ENCODE data around the gene ICAM2.

ICAM2 gene

DNA sequence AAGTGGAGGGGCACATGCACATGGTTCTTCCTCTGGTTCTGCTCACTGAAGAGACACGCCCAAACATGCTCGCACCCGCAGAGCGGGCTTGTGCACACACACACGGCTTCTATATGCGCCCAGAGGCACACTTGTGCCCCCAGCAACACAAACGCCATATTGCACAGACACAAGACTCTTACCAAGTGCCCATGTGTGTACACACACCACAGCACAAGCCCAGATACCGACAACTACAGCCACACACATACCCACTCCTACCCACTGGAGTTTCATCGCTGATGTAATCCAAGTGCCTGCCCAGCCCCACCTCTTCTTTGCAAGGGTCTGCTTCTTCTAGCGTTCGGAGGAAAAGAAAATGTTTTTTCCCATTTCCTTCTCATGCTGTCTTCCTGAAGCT, 28.8 kb downstream of the ICAM2 start:
- Histone ChIP-seq H3K79me1 (ENCODE audit: low read length) (no peaks in the 10 kb centered on the region), H3K4me2 (ENCODE audit: low read length) (no peak overlapping the region), H3K9me3 (ENCODE audit: insufficient read depth, low read depth, low read length) (peaks cover 3% of the 10 kb centered on the region), H3K14ac (ENCODE audit: low read length) (no peak overlapping the region), H3K18ac (ENCODE audit: low read length) (no peak overlapping the region), H3K79me2 (ENCODE audit: control insufficient read depth, insufficient read depth, low read length, poor library complexity) (no peaks in the 10 kb centered on the region), H3K23ac (ENCODE audit: low read length) (no peak overlapping the region), H2BK5ac (ENCODE audit: low read depth, low read length, poor library complexity) (no peak overlapping the region), H3K27ac (ENCODE audit: low read depth, low read length) (no peak overlapping the region), H3K4ac (ENCODE audit: low read depth, low read length) (no peak overlapping the region), H3K9ac (ENCODE audit: low read length) (no peak overlapping the region), H4K8ac (ENCODE audit: low read depth, low read length) (no peak overlapping the region), H3K4me1 (ENCODE audit: control insufficient read depth in 1 of 2, insufficient read depth in 2 of 2, low read length in 2 of 2) (no peaks in the 10 kb centered on the region), H4K91ac (ENCODE audit: low read depth, low read length) (no peak overlapping the region), H2AK5ac (ENCODE audit: low read length) (no peak overlapping the region), H3K4me3 (ENCODE audit: low read depth, low read length) (no peak overlapping the region), H4K12ac (ENCODE audit: low read depth, low read length) (no peak overlapping the region), H2BK120ac (ENCODE audit: insufficient read depth, low read length, poor library complexity) (no peak overlapping the region), H2BK12ac (ENCODE audit: low read length) (no peak overlapping the region), H3K27me3 (ENCODE audit: insufficient read depth, low read length) (no peaks in the 10 kb centered on the region), H3K36me3 (ENCODE audit: control insufficient read depth in 1 of 2, insufficient read depth in 2 of 2, low read length in 2 of 2) (no peaks in the 10 kb centered on the region), H2AFZ (ENCODE audit: insufficient read depth, low read length, poor library complexity) (no peak overlapping the region)
- WGBS (ENCODE audit: extremely low coverage, insufficient coverage, insufficient read length) = no CpG with 5 or more reads among the region's 11 CpGs
- no peak for DNase-seq

GRCh38 chr17:63989622-63990345, 30.6 kb downstream of the ICAM2 start:
- Histone ChIP-seq H3K4me2 (ENCODE audit: low read length) (no peak overlapping the region), H3K4me1 (ENCODE audit: control insufficient read depth in 1 of 2, insufficient read depth in 2 of 2, low read length in 2 of 2) (no peaks in the 10 kb centered on the region), H3K14ac (ENCODE audit: low read length) (no peak overlapping the region), H3K27me3 (ENCODE audit: insufficient read depth, low read length) (no peaks in the 10 kb centered on the region), H3K18ac (ENCODE audit: low read length) (no peak overlapping the region), H3K4me3 (ENCODE audit: low read depth, low read length) (peak overlapping the region; percentile 55), H4K91ac (ENCODE audit: low read depth, low read length) (no peak overlapping the region), H2BK5ac (ENCODE audit: low read depth, low read length, poor library complexity) (no peak overlapping the region), H3K36me3 (ENCODE audit: control insufficient read depth in 1 of 2, insufficient read depth in 2 of 2, low read length in 2 of 2) (no peaks in the 10 kb centered on the region), H3K79me1 (ENCODE audit: low read length) (no peaks in the 10 kb centered on the region), H3K23ac (ENCODE audit: low read length) (no peak overlapping the region), H2BK120ac (ENCODE audit: insufficient read depth, low read length, poor library complexity) (no peak overlapping the region), H3K4ac (ENCODE audit: low read depth, low read length) (no peak overlapping the region), H3K27ac (ENCODE audit: low read depth, low read length) (no peak overlapping the region), H4K8ac (ENCODE audit: low read depth, low read length) (no peak overlapping the region), H3K9me3 (ENCODE audit: insufficient read depth, low read depth, low read length) (peaks cover 3% of the 10 kb centered on the region), H2BK12ac (ENCODE audit: low read length) (no peak overlapping the region), H3K79me2 (ENCODE audit: control insufficient read depth, insufficient read depth, low read length, poor library complexity) (no peaks in the 10 kb centered on the region), H2AFZ (ENCODE audit: insufficient read depth, low read length, poor library complexity) (no peak overlapping the region), H2AK5ac (ENCODE audit: low read length) (no peak overlapping the region), H4K12ac (ENCODE audit: low read depth, low read length) (no peak overlapping the region), H3K9ac (ENCODE audit: low read length) (no peak overlapping the region)
- no CpG with 5 or more reads among the region's 21 CpGs for WGBS (ENCODE audit: extremely low coverage, insufficient coverage, insufficient read length)
- no peak for DNase-seq

DNA sequence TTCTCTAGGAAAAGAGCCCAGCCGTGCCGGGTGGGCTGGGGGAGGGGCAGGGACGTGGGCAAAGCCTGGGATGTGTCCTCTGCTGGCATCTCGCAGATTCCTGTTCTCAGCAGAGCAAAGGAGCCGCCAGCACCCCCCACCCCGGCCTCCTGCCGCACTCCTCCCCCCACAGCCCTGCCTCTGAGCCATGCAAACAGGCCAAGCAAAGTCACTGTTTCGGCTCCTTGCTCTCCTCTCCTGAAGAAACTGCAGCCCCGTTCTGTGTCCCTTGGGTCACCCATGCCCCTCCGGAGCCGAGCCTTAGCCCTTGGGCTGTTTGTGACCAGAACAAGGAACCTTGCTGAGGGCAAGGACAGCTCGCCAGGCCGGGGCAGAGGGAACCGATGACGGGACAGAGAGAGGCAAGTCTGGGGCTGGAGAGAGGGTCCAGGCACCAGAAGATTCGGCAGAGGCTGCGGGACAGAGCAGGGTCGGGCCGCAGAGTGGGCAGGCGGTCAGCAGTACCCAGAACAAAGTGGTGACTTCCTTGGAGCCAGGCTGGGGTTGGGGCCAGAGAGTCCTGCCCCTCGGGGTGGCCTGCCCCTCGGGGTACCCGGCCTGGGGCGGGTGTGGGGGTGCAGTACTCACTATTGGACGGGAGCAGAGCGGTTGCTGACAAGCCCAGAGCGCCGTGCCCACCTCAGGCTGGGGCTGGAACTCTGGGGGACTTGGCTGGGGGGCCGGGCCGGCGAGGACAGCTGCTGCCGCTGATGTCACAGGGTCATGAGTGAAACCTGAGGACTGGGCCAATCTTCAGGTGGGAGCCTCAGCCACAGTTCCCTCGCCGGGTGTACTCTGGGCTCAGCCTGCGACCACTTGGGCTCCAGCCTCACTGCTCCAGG, 31.5 kb downstream of the ICAM2 start:
- Histone ChIP-seq H3K36me3 (ENCODE audit: control insufficient read depth in 1 of 2, insufficient read depth in 2 of 2, low read length in 2 of 2) (no peaks in the 10 kb centered on the region), H2AFZ (ENCODE audit: insufficient read depth, low read length, poor library complexity) (no peak overlapping the region), H4K12ac (ENCODE audit: low read depth, low read length) (no peak overlapping the region), H2AK5ac (ENCODE audit: low read length) (no peak overlapping the region), H3K23ac (ENCODE audit: low read length) (no peak overlapping the region), H3K14ac (ENCODE audit: low read length) (no peak overlapping the region), H3K27ac (ENCODE audit: low read depth, low read length) (no peak overlapping the region), H3K4me1 (ENCODE audit: control insufficient read depth in 1 of 2, insufficient read depth in 2 of 2, low read length in 2 of 2) (no peaks in the 10 kb centered on the region), H3K9me3 (ENCODE audit: insufficient read depth, low read depth, low read length) (peaks cover 3% of the 10 kb centered on the region), H3K18ac (ENCODE audit: low read length) (no peak overlapping the region), H3K4me2 (ENCODE audit: low read length) (no peak overlapping the region), H3K79me2 (ENCODE audit: control insufficient read depth, insufficient read depth, low read length, poor library complexity) (no peaks in the 10 kb centered on the region), H2BK5ac (ENCODE audit: low read depth, low read length, poor library complexity) (no peak overlapping the region), H2BK12ac (ENCODE audit: low read length) (no peak overlapping the region), H2BK120ac (ENCODE audit: insufficient read depth, low read length, poor library complexity) (no peak overlapping the region), H3K27me3 (ENCODE audit: insufficient read depth, low read length) (no peaks in the 10 kb centered on the region), H3K9ac (ENCODE audit: low read length) (no peak overlapping the region), H3K4me3 (ENCODE audit: low read depth, low read length) (no peak overlapping the region), H3K79me1 (ENCODE audit: low read length) (no peaks in the 10 kb centered on the region), H4K91ac (ENCODE audit: low read depth, low read length) (no peak overlapping the region), H4K8ac (ENCODE audit: low read depth, low read length) (no peak overlapping the region), H3K4ac (ENCODE audit: low read depth, low read length) (no peak overlapping the region)
- WGBS (ENCODE audit: extremely low coverage, insufficient coverage, insufficient read length) = no CpG with 5 or more reads among the region's 35 CpGs
- DNase-seq = no peak

GRCh38 chr17:63988127-63988478, 32.3 kb downstream of the ICAM2 start:
- Histone ChIP-seq H4K91ac (ENCODE audit: low read depth, low read length) (no peak overlapping the region), H3K9ac (ENCODE audit: low read length) (no peak overlapping the region), H2AK5ac (ENCODE audit: low read length) (no peak overlapping the region), H3K18ac (ENCODE audit: low read length) (no peak overlapping the region), H3K14ac (ENCODE audit: low read length) (no peak overlapping the region), H3K27ac (ENCODE audit: low read depth, low read length) (no peak overlapping the region), H3K79me1 (ENCODE audit: low read length) (no peaks in the 10 kb centered on the region), H3K23ac (ENCODE audit: low read length) (no peak overlapping the region), H2BK5ac (ENCODE audit: low read depth, low read length, poor library complexity) (no peak overlapping the region), H4K8ac (ENCODE audit: low read depth, low read length) (no peak overlapping the region), H4K12ac (ENCODE audit: low read depth, low read length) (no peak overlapping the region), H2BK120ac (ENCODE audit: insufficient read depth, low read length, poor library complexity) (no peak overlapping the region), H2BK12ac (ENCODE audit: low read length) (no peak overlapping the region), H3K4me1 (ENCODE audit: control insufficient read depth in 1 of 2, insufficient read depth in 2 of 2, low read length in 2 of 2) (no peaks in the 10 kb centered on the region), H3K4me2 (ENCODE audit: low read length) (no peak overlapping the region), H3K79me2 (ENCODE audit: control insufficient read depth, insufficient read depth, low read length, poor library complexity) (no peaks in the 10 kb centered on the region), H2AFZ (ENCODE audit: insufficient read depth, low read length, poor library complexity) (no peak overlapping the region), H3K9me3 (ENCODE audit: insufficient read depth, low read depth, low read length) (no peaks in the 10 kb centered on the region), H3K36me3 (ENCODE audit: control insufficient read depth in 1 of 2, insufficient read depth in 2 of 2, low read length in 2 of 2) (no peaks in the 10 kb centered on the region), H3K4me3 (ENCODE audit: low read depth, low read length) (no peak overlapping the region), H3K27me3 (ENCODE audit: insufficient read depth, low read length) (no peaks in the 10 kb centered on the region), H3K4ac (ENCODE audit: low read depth, low read length) (no peak overlapping the region)
- no peak for DNase-seq
- no CpG with 5 or more reads among the region's 5 CpGs for WGBS (ENCODE audit: extremely low coverage, insufficient coverage, insufficient read length)

Data from trophoblast cell (in vitro differentiated cells and primary cell).